Nephron (organoid): ENCODE data around the gene CXorf38.

Experiments used
- H3K27ac Mint-ChIP-seq, 3 experiments: 2 replicates each; pipeline ENCODE4 v1.8.0; 2020; ENCODE audit warnings: mixed read lengths in 3 of 3, mild to moderate bottlenecking in 2 of 3, moderate library complexity in 1 of 3
- H3K27me3 Mint-ChIP-seq: 2 replicates; pipeline ENCODE4 v1.8.0; 2021; ENCODE audit warnings: low read depth, mild to moderate bottlenecking, moderate library complexity, mixed read lengths
- H3K36me3 Mint-ChIP-seq: 2 replicates; pipeline ENCODE4 v1.8.0; 2020; ENCODE audit warnings: low read depth, mixed read lengths
- H3K4me1 Mint-ChIP-seq: 2 replicates; pipeline ENCODE4 v1.8.0; 2020; ENCODE audit warnings: mixed read lengths
- H3K4me3 Mint-ChIP-seq, 3 experiments: 2 replicates each; pipeline ENCODE4 v1.8.0; 2020; ENCODE audit warnings: mild to moderate bottlenecking in 3 of 3, mixed read lengths in 3 of 3, moderate library complexity in 2 of 3
- H3K9me3 Mint-ChIP-seq: 2 replicates; pipeline ENCODE4 v1.8.0; 2020; ENCODE audit warnings: mixed read lengths
- TF ChIP-seq, protein P1 (sequence below), 3 experiments: fragments of 200-600 bp; sonication (generic); IDR thresholded peaks; one replicate each; pipeline ENCODE4 v1.5.0; 2021; ENCODE audit warnings: antibody characterized with exemption in 3 of 3; ENCODE audit not compliant: unreplicated experiment in 3 of 3

Gene CXorf38

DNA sequence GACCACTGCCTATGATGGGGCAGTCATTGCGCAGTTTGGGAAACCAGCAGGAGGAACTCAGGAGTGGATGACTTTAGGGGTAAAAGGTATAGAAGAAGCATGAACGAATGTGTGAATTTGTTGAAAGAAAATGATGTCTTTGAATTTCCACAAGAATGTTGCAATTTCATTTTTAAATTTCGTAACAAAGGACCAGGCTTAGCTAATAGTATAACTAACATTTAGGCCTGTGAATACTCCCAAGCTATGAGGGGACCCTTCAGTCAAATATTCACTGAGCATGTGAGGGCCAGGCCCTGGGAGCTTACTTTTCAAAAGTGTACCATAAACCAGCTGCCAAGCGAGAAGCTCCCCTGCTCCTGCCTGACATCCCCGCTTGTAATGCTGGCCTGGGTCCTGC is 18.9 kb downstream of the CXorf38 start:
- Mint-ChIP-seq H3K9me3 (peaks cover 4% of the 10 kb centered on the region), H3K36me3 (peaks cover 24% of the 10 kb centered on the region), H3K27ac (no peak overlapping the region), H3K4me1 (no peaks in the 10 kb centered on the region), H3K4me3 (no peak overlapping the region), H3K27me3 (no peaks in the 10 kb centered on the region)
- TF ChIP-seq, protein P1, sequence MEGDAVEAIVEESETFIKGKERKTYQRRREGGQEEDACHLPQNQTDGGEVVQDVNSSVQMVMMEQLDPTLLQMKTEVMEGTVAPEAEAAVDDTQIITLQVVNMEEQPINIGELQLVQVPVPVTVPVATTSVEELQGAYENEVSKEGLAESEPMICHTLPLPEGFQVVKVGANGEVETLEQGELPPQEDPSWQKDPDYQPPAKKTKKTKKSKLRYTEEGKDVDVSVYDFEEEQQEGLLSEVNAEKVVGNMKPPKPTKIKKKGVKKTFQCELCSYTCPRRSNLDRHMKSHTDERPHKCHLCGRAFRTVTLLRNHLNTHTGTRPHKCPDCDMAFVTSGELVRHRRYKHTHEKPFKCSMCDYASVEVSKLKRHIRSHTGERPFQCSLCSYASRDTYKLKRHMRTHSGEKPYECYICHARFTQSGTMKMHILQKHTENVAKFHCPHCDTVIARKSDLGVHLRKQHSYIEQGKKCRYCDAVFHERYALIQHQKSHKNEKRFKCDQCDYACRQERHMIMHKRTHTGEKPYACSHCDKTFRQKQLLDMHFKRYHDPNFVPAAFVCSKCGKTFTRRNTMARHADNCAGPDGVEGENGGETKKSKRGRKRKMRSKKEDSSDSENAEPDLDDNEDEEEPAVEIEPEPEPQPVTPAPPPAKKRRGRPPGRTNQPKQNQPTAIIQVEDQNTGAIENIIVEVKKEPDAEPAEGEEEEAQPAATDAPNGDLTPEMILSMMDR (IDR thresholded peaks at IDR 0.05; ENCODE audit: unreplicated experiment in 3 of 3), result no peak

DNA sequence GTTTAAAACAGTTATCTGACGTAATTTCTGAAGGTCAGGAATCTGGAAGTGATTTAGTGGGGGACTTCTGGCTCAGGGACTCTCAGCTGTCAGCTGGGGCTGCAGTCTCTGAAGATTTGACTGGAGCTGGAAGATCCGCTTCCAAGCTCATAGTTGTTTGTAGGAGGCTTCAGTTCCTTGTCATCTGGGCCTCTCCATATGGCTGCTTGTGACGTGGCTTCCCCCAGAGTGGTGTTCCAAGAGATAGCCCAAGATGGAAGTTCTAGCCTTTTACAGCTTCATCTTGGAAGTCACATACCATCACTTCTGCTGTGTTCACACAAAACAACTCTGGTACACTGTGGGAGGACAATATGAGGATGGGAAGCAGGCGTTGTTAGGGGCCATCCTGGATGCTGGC is 22.1 kb downstream of the CXorf38 start:
- TF ChIP-seq, protein P1 (IDR thresholded peaks at IDR 0.05; ENCODE audit: unreplicated experiment in 3 of 3), result no peak
- Mint-ChIP-seq H3K27me3 (no peaks in the 10 kb centered on the region), H3K4me1 (no peaks in the 10 kb centered on the region), H3K36me3 (peaks cover 12% of the 10 kb centered on the region), H3K27ac (no peak overlapping the region), H3K4me3 (no peak overlapping the region), H3K9me3 (peaks cover 4% of the 10 kb centered on the region)

DNA sequence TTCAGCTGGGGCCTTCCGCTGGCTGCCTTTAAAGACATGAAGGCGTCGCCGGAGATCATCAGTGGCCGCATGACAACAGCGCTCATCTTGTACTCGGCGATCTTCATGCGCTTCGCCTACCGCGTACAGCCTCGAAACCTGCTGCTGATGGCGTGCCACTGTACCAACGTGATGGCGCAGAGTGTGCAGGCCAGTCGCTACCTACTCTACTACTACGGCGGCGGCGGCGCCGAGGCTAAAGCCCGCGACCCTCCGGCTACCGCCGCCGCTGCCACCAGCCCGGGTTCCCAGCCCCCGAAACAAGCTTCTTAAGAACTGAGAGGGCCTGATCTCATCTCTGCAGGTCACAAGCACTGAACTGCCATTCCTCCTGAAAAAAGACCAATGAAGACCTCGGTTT is 23.7 kb downstream of the CXorf38 start:
- no peaks in the 10 kb centered on the region for H3K27me3 Mint-ChIP-seq
- H3K36me3 Mint-ChIP-seq, result peaks cover 12% of the 10 kb centered on the region
- H3K4me1 Mint-ChIP-seq, result no peaks in the 10 kb centered on the region
- no peak overlapping the region for H3K4me3 Mint-ChIP-seq
- TF ChIP-seq, protein P1 (IDR thresholded peaks at IDR 0.05; ENCODE audit: unreplicated experiment in 3 of 3), result no peak
- peaks cover 4% of the 10 kb centered on the region for H3K9me3 Mint-ChIP-seq
- no peak overlapping the region for H3K27ac Mint-ChIP-seq

DNA sequence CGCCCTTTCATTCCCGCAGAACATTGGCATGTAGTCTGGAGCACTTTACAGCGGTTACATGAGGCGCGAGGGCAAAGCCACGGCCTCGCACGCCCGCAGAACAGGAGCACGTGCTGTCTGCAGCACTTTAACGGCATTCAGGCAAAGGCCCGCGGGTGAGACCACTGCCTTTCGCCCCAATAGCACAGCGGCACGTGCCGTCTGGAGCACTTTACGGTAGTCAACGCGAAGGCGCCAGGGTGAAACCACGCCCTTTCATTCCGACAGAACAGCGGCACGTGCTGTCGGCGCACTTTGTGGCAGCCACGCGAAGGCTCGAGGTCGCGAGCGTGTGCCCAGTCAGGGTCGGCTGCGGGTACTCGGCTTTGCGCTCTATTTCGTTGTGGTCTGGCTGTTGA is 24.2 kb downstream of the CXorf38 start, which contains the start of gene MPC1L:
Gene MPC1L (plus strand): TSS at position 290 of the 398 bp plus-strand sequence. CDS start 138 bp downstream, outside the sequence.
- Mint-ChIP-seq H3K27me3 (no peaks in the 10 kb centered on the region), H3K27ac (peak within 1 kb of the TSS in 1 of 3 experiments; percentile 59), H3K36me3 (peaks cover 10% of the 10 kb centered on the region), H3K9me3 (peaks cover 4% of the 10 kb centered on the region), H3K4me1 (no peaks in the 10 kb centered on the region), H3K4me3 (no peak within 1 kb of the TSS)
- TF ChIP-seq, protein P1 (IDR thresholded peaks at IDR 0.05; ENCODE audit: unreplicated experiment in 3 of 3), result no peak

DNA sequence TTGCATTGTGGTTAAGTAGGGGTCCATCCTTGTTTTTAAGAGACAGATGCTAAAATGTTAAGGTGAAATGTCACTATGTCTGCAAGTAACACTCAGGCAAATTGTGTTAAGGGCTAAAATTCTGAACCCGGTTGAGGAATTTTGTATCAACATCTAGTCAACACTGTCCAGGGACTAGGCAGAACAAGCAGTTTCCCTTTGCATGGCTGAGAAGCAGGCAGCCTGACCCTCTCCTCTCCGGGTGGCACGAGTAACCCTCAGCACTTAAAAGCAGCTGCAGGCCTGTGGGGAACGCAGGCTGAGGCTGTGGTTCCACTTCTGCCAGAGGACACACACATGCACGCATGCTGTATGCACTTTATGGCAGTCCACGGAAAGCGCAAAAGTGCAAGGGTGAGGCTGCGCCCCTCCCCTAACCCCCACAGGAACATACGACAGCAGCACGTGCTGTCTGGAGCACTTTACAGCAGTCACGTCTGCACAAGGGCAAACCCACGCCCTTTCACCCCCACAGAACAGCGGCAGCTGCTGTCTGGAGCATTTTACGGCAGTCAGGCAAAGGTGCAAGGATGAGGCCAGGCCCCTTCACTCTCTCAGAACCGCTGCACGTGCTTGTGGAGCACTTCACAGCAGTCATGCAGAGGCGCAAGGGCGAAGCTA is 24.8 kb downstream of the CXorf38 start:
- peaks cover 5% of the 10 kb centered on the region for H3K36me3 Mint-ChIP-seq
- TF ChIP-seq, protein P1 (IDR thresholded peaks at IDR 0.05; ENCODE audit: unreplicated experiment in 3 of 3), result no peak

DNA sequence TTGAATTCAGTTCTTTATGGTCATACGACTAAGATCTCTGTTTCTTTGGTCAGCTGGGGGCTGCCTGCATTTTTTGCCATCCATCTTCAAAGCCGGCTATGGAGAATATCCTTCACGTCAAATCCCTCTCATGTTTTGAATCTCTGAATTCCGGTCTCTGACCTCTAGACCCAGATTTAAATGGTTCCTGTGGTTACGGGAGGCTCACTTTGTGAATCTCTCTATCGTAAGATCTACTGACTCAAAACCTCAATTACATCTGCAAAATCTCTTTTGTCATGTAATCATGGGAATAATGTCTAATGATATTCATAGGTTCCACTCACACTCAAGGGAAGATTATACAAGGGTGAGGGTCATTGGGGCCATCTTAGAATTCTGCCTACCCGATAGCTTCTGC is 29.8 kb downstream of the CXorf38 start:
- H3K4me1 Mint-ChIP-seq, result no peaks in the 10 kb centered on the region
- no peak overlapping the region for H3K4me3 Mint-ChIP-seq
- TF ChIP-seq, protein P1 (IDR thresholded peaks at IDR 0.05; ENCODE audit: unreplicated experiment in 3 of 3), result no peak
- H3K36me3 Mint-ChIP-seq, result no peaks in the 10 kb centered on the region
- no peak overlapping the region for H3K27ac Mint-ChIP-seq
- no peaks in the 10 kb centered on the region for H3K9me3 Mint-ChIP-seq
- H3K27me3 Mint-ChIP-seq, result no peaks in the 10 kb centered on the region

More for the DNA sequence above, 24.8 kb downstream of the CXorf38 start:
- Mint-ChIP-seq H3K27me3 (no peaks in the 10 kb centered on the region), H3K4me3 (no peak overlapping the region), H3K9me3 (peaks cover 4% of the 10 kb centered on the region), H3K27ac (peak overlapping the region in 1 of 3 experiments; percentile 59), H3K4me1 (no peaks in the 10 kb centered on the region)
